GM18507 (cell line): ENCODE data around the gene NPPC.

Experiments
- DNase-seq: peaks from one replicate; pipeline ENCODE4 v3.0.0; 2011; ENCODE audit warnings: low read depth; ENCODE audit not compliant: insufficient read length; ENCODE audit errors: extremely low spot score
- FAIRE-seq: peaks from 2 replicates; lab custom pipeline; 2011; peaks lifted over from hg19 to GRCh38; lab: Jason Lieb, UNC

The NPPC gene

DNA sequence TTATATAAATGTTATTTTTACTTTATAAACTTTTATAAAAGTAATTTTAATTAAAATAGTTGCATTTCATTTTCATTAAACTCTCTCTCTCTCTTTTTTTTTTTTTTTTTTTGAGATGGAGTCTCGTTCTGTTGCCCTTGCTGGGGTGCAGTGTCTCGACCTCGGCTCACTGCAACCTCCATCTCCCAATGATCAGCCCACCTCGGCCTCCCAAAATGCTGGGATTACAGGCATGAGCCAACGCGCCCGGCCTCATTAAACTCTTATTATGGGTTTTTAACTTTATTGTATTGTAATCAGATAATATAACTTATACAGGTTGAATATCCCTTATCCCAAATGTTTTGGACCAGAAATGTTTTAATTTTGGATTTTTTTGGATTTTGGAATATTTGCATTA, 10.9 kb upstream of the NPPC start:
- no peak for FAIRE-seq

GRCh38 chr2:231936491-231936890, 10.3 kb upstream of the NPPC start:
- DNase-seq (no peak), FAIRE-seq (no peak)

More for the DNA sequence above, 10.9 kb upstream of the NPPC start:
- DNase-seq, result no peak

GRCh38 chr2:231935815-231936214, 9.6 kb upstream of the NPPC start:
- FAIRE-seq, result no peak
- DNase-seq, result no peak

GRCh38 chr2:231935207-231935524, 9.0 kb upstream of the NPPC start:
- FAIRE-seq, result no peak
- no peak for DNase-seq

GRCh38 chr2:231934441-231935206, 8.4 kb upstream of the NPPC start:
- DNase-seq, result no peak

DNA sequence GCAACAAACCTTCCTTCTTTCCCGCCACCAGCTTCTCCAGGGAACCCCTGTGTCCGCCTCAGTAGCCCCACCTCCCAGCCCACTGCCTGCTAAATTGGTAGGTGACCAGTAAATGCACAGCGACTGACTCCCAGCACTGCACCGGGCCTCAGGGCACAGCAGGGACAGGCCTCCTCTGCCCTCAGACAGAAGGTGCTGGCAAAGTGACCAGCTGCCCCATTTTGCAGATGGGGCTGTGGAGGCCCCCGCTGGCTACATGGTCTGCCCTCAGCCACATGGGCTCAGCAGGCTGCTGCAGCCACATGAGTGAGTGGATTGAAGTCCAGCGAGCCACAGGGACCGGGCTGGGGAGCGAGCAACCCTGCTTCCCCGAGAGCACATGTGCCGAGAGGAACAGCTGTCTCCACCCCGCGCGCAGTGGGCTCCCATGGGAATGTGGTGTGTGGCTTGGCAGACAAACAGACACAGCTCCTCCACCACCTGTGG, 7.8 kb upstream of the NPPC start:
- FAIRE-seq (no peak), DNase-seq (no peak)

More at GRCh38 chr2:231934441-231935206, 8.4 kb upstream of the NPPC start:
- FAIRE-seq, result no peak

DNA sequence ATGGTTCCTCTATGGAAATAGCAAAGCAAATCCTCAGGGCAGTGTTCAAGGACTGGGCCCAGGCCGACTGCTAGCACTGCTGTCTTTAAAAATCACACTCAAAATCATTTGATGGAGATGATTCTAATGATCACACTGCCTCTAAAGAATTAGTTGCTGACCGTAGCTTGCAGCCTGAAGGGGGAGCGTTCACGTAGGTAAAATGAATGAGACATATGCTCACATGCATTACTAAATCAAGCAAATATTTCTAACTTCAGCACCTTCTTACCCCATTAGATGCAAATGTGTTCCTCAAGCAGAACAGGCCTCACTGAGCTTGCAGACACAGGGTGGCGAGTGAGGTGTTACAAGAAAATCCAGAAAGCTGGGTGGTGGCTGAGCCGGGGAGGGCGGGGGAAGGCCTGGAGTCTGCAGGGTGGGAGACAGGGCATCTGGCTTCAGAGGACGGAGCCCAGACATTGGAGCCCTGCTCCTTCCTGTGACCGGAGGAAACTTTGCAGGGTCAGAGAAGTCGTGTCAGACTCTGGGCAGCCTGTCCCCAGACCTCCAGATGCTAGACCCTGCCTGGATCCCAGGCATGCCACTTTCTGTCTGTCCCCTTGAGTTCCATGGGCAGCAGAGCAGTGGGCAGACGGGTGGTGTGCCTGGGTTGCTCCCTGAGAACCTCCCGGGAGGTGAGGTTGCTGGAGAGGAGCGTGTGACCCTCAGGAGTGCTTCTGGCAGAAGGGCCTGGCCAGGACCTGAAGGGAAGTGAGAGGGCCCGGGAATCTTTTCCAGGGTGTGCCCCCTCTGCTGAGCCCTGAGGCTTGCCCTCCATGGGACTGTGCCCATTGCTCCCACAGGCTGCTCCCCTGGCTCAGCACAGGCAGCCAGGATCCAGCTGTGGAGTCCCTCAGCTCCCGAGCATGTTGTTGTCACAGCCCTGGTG, 7.1 kb upstream of the NPPC start:
- FAIRE-seq (no peak), DNase-seq (no peak)

GRCh38 chr2:231932711-231932970, 6.4 kb upstream of the NPPC start:
- FAIRE-seq, result no peak

DNA sequence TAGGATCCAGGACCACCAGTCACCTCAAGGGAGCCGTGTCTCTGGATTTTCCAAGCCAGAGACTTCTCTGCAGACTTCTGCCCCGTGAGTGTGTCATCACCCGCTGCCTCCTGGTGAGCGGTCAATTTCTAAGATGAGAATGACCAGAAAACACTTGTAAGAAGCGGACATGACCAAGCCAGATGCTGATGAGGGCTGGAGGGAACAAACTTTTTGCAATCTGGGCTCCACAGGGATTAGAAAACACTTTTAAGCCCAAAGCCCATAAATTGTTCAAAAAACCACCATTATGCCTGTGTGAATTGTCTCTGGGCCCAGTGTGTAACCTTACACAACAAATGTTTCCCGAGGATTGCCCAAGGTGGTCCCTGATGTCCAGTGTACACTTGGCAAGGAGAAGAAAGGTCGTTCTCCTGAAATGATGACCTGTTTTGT, 5.3 kb upstream of the NPPC start:
- DNase-seq, result no peak
- no peak for FAIRE-seq

More at GRCh38 chr2:231932711-231932970, 6.4 kb upstream of the NPPC start:
- no peak for DNase-seq

- no peak for DNase-seq
- no peak for FAIRE-seq
Measured at GRCh38 chr2:231930593-231931281, 4.5 kb upstream of the NPPC start.

GRCh38 chr2:231929961-231930592, 3.9 kb upstream of the NPPC start:
- DNase-seq (no peak), FAIRE-seq (no peak)

DNA sequence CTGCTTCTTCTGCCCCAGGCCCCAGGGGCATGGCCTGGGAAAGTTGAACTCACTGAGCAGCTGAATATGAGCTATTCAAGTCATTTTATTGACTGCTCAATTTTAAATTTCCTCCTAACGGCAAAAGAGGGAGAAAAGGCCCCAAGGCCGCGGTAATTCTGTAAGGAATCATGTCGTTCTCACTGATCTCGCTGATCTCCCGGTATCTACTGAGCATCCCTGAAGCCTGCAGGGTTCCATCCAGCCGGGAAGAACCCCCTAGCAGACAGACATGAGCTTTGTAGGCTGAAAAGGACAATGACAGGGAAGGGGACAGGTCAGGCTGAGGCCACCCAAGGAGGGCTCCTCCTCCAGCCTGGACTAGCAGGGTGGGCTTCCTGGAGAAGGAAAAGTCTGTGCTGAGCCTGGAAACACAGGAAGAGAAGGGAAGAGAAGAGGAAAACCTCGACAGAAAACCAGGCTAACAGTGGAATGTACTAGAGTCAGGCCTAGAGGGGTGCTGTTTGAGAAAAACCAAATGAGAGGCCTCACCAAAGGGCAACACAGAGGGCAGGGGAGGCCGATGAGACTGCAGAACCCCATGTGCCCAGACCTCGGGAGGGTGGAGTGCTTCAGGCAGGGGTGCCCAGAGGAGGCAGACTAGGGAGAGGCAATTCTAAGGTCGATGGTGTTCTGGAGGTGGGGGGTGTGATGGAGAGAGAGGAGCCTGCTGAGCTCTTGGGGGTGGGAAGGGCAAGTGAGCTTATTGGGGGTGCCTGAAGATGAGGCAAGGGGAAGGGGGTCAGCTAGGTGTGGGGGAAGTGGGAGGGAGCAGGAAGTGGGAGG, 2.9 kb upstream of the NPPC start:
- FAIRE-seq (no peak), DNase-seq (no peak)

DNA sequence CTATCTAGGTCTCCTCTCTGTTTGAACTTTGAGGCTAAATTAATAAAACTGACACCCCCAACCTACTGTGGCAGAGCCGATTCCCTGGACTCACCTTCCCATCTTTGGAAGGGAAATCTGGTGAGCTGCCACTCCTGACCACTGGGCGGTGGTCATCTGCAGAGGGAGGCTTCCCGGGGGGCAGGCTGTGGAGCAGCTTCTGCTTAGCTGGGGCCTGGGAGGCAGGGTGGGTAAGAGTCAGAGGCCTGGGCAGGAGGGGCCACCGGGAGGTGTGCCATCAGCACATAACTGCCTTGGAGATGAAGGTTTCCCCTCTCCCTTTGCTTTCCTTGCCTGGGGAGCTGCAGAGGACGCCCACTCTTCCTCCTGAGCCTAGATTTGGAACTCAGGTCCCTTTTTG, 2.3 kb upstream of the NPPC start:
- no peak for FAIRE-seq

DNA sequence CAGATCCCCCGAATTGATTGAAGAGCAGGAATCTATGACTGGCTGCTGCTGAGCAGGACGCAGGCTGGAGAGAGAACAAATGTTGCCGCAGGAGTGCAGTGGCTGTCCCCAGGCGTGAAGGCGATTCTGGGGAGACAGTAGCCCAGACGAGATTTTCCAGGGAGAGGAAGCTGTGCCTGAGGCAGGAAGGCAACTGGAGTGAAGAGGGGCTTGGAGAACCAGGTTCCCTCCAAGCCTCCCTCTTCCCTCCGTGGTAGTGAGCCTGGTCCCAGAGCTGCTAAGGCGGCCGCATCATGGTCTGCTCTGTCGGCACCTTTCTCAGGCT, 1.3 kb upstream of the NPPC start:
- no peak for DNase-seq
- no peak for FAIRE-seq

More for the DNA sequence above, 2.3 kb upstream of the NPPC start:
- no peak for DNase-seq

DNA sequence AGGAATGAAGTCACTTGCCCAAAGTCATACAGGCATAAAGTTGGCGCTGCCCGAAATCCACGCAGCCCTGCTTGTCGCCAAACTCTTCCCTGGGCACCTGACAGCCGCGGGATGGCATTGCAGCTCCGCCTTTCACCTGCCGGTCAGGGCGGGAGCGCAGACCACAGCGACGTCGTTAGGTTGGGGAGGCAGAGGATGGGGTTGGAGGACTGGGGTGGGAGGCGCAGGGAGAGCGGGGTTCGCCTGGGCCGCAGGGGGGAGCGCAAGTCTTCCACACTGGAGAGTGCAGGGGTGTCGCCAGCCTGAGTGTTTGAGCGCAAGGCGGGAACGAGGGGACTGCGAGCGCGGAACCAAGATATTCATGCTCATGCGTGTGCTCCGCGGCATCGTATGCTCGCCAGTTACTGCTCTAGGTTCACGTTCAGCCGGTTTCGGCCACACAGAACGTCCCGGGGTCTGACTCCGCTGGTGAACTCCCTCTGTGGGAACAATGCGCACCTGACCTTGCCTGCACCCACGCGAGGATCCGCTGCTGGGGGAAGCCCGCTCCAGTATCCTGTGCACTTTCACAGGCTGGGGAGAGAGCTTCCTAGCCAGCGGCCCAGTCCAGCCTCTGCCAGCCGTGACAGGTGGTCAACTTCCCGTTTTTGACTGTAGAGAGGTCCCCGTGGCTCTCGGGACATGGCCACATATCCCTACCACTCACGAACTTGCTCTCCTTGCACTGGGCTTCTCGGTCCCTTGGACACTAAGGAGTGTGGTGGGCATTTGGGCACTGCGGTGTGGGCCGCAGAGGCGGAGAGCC, 767 bp upstream of the NPPC start:
- DNase-seq (no peak), FAIRE-seq (no peak)

- DNase-seq (peak; percentile 78), FAIRE-seq (peak; percentile 67)
Measured at GRCh38 chr2:231925303-231926179, 655 bp downstream of the NPPC start.

GRCh38 chr2:231924889-231925275, 1.3 kb downstream of the NPPC start:
- DNase-seq, result no peak
- no peak for FAIRE-seq
